SK-N-SH (cell line): ENCODE data around the gene NIPSNAP3A. TPM values are rescaled to one million over a fixed set of nuclear protein-coding genes. Genes with fewer than 3 reads are reported as not detected.

Experiments
- CTCF ChIA-PET: fragments of 300-600, 350-600 bp; formaldehyde crosslinking; extraction: SDS; loops from one replicate; lab custom pipeline; 2021; lab: Yijun Ruan, JAX
- POLR2A ChIA-PET: fragments of 350-600 bp; sonication (Branson Sonifier 250); formaldehyde crosslinking; extraction: SDS; loops from one replicate; lab custom pipeline; 2020; ENCODE audit warnings: antibody characterized with exemption, inconsistent platforms; lab: Yijun Ruan, JAX
- DNase-seq: peaks from one replicate; pipeline ENCODE4 v3.0.0; 2012
- H2AFZ ChIP-seq: fragments of 200-600 bp; sonication (generic); 2 replicates; pipeline ENCODE4 v1.8.1; 2016; ENCODE audit warnings: antibody characterized with exemption, mild to moderate bottlenecking, low read depth
- H3F3A ChIP-seq: fragments of 200-600 bp; sonication (generic); replicated peaks from 2 replicates; pipeline ENCODE3; 2016; ENCODE audit warnings: antibody characterized with exemption, mild to moderate bottlenecking; ENCODE audit not compliant: insufficient read depth
- H3K27ac ChIP-seq, 2 experiments: fragments of 200-500 bp in 1 of 2; fragments of 200-600 bp in 1 of 2; sonication (Bioruptor generic) in 1 of 2; sonication (generic), shearing (Covaris generic) in 1 of 2; 2 replicates each; pipeline versions ENCODE4 v1.5.1 to v1.6.1; 2014 to 2016; ENCODE audit warnings: low read depth in 2 of 2, inconsistent platforms in 1 of 2, low read length in 1 of 2, mild to moderate bottlenecking in 1 of 2, mixed read lengths in 1 of 2
- H3K27me3 ChIP-seq: fragments of 200-600 bp; sonication (generic), shearing (Covaris generic); 2 replicates; pipeline ENCODE4 v1.6.1; 2016; ENCODE audit warnings: mixed run types; ENCODE audit not compliant: insufficient read depth
- H3K36me3 ChIP-seq, 2 experiments: fragments of 200-500 bp in 1 of 2; fragments of 200-600 bp in 1 of 2; sonication (Bioruptor generic) in 1 of 2; sonication (generic) in 1 of 2; replicated peaks in 1 of 2; 2 replicates each; pipeline versions ENCODE3 to v1.5.1; 2014 to 2016; ENCODE audit warnings: low read length in 1 of 2, mild to moderate bottlenecking in 1 of 2; ENCODE audit not compliant: insufficient read depth in 2 of 2, control insufficient read depth in 1 of 2
- H3K4me1 ChIP-seq, 2 experiments: fragments of 200-500 bp in 1 of 2; fragments of 200-600 bp in 1 of 2; sonication (Bioruptor generic) in 1 of 2; sonication (generic), shearing (Covaris generic) in 1 of 2; 2 replicates each; pipeline versions ENCODE4 v1.5.1 to v1.6.1; 2014 to 2016; ENCODE audit warnings: low read depth in 1 of 2, low read length in 1 of 2, mixed run types in 1 of 2; ENCODE audit not compliant: insufficient read depth in 2 of 2, control insufficient read depth in 1 of 2
- H3K4me2 ChIP-seq: fragments of 200-600 bp; sonication (generic), shearing (Covaris generic); 2 replicates; pipeline ENCODE4 v1.6.1; 2017; ENCODE audit warnings: mixed run types
- H3K4me3 ChIP-seq, 2 experiments: fragments of 200-500 bp in 1 of 2; fragments of 200-600 bp in 1 of 2; sonication (Bioruptor generic) in 1 of 2; sonication (generic), shearing (Covaris generic) in 1 of 2; 2 replicates each; pipeline versions ENCODE4 v1.5.1 to v1.8.1; 2014 to 2016; ENCODE audit warnings: low read depth in 2 of 2, inconsistent platforms in 1 of 2, low read length in 1 of 2, mild to moderate bottlenecking in 1 of 2, mixed read lengths in 1 of 2, moderate library complexity in 1 of 2
- H3K79me2 ChIP-seq: fragments of 200-600 bp; sonication (generic); 2 replicates; pipeline ENCODE4 v1.8.1; 2017; ENCODE audit warnings: mild to moderate bottlenecking; ENCODE audit not compliant: insufficient read depth
- H3K9ac ChIP-seq: fragments of 200-600 bp; sonication (generic); 2 replicates; pipeline ENCODE4 v1.6.1; 2017; ENCODE audit warnings: mixed run types
- H3K9me2 ChIP-seq: fragments of 200-600 bp; sonication (generic); 2 replicates; pipeline ENCODE4 v1.6.1; 2017; ENCODE audit warnings: mixed run types
- H3K9me3 ChIP-seq: fragments of 200-600 bp; sonication (generic); 2 replicates; pipeline ENCODE4 v1.6.1; 2017; ENCODE audit warnings: mixed run types, mild to moderate bottlenecking, moderate library complexity
- H4K20me1 ChIP-seq: fragments of 200-600 bp; sonication (generic); 2 replicates; pipeline ENCODE4 v1.6.1; 2017; ENCODE audit warnings: mild to moderate bottlenecking, mixed run types; ENCODE audit not compliant: insufficient read depth
- CTCF ChIP-seq: fragments of 200-600 bp; sonication (generic); IDR thresholded peaks from 2 replicates; pipeline ENCODE4 v1.6.1; 2017; ENCODE audit warnings: antibody characterized with exemption, mild to moderate bottlenecking, moderate library complexity
- EP300 ChIP-seq, 2 experiments: IDR thresholded peaks; 2 replicates each; pipeline versions ENCODE4 v1.4.0 to v1.6.1; 2012; ENCODE audit warnings: borderline replicate concordance in 1 of 2, low read depth in 1 of 2, low read length in 1 of 2
- EZH2phosphoT487 ChIP-seq: fragments of 200-600 bp; sonication (generic); IDR thresholded peaks from 2 replicates; pipeline ENCODE4 v1.6.1; 2017; ENCODE audit warnings: low read depth, mixed run types, mild to moderate bottlenecking, antibody characterized with exemption, moderate library complexity, borderline replicate concordance
- FOSL2 ChIP-seq: IDR thresholded peaks from 2 replicates; pipeline ENCODE4 v1.4.0; 2012; ENCODE audit warnings: low read depth, mild to moderate bottlenecking, moderate library complexity, borderline replicate concordance
- FOXM1 ChIP-seq: IDR thresholded peaks from 2 replicates; pipeline ENCODE4 v1.4.0; 2012; ENCODE audit warnings: low read depth, mild to moderate bottlenecking
- GATA2 ChIP-seq: sonication (generic); formaldehyde crosslinking; IDR thresholded peaks from 2 replicates; pipeline ENCODE4 v1.5.0; 2020; ENCODE audit warnings: mild to moderate bottlenecking, missing genetic modification reagents
- MEF2A ChIP-seq: IDR thresholded peaks from 2 replicates; pipeline ENCODE4 v1.4.0; 2012; ENCODE audit warnings: low read depth, borderline replicate concordance
- MXI1 ChIP-seq: IDR thresholded peaks from 2 replicates; pipeline ENCODE4 v1.6.1; 2012; ENCODE audit warnings: mild to moderate bottlenecking, low read depth, low read length, improper control_type of control experiment
- NRF1 ChIP-seq: IDR thresholded peaks from 2 replicates; pipeline ENCODE4 v1.6.1; 2012; ENCODE audit warnings: low read depth, mild to moderate bottlenecking, low read length
- PBX3 ChIP-seq: IDR thresholded peaks from 2 replicates; pipeline ENCODE4; 2012
- POLR2AphosphoS5 ChIP-seq: IDR thresholded peaks from 2 replicates; pipeline ENCODE4 v1.6.1; 2012; ENCODE audit warnings: low read depth, low read length
- RAD21 ChIP-seq: IDR thresholded peaks from 2 replicates; pipeline ENCODE4 v1.6.1; 2012; ENCODE audit warnings: mild to moderate bottlenecking, low read length
- RCOR1 ChIP-seq: fragments of 150-350 bp; IDR thresholded peaks from 2 replicates; pipeline ENCODE4 v1.6.1; 2017; ENCODE audit warnings: antibody characterized with exemption, low read length
- REST ChIP-seq: IDR thresholded peaks from 2 replicates; pipeline ENCODE4 v1.6.1; 2012; ENCODE audit warnings: mild to moderate bottlenecking, low read depth, low read length, moderate library complexity
- RXRA ChIP-seq: IDR thresholded peaks from 2 replicates; pipeline ENCODE4 v1.4.0; 2012; ENCODE audit warnings: low read depth, mild to moderate bottlenecking, borderline replicate concordance
- TAF1 ChIP-seq: IDR thresholded peaks from 2 replicates; pipeline ENCODE4 v1.6.1; 2012; ENCODE audit warnings: low read depth, mild to moderate bottlenecking, low read length, moderate library complexity, borderline replicate concordance
- TEAD4 ChIP-seq: IDR thresholded peaks from 2 replicates; pipeline ENCODE4 v1.4.0; 2012; ENCODE audit warnings: mild to moderate bottlenecking, borderline replicate concordance; ENCODE audit not compliant: insufficient read depth
- USF2 ChIP-seq: fragments of 150-350 bp; IDR thresholded peaks from 2 replicates; pipeline ENCODE4 v1.6.1; 2017; ENCODE audit warnings: antibody characterized with exemption, low read length, low read depth, borderline replicate concordance
- ZBTB33 ChIP-seq: IDR thresholded peaks from 2 replicates; pipeline ENCODE4 v1.4.0; 2012; ENCODE audit warnings: low read depth, borderline replicate concordance
- WGBS: methylation state at CpG from one replicate; pipeline ENCODE4 v1.1.6; 2017; ENCODE audit warnings: low lambda C conversion rate; 5-methylcytosine and 5-hydroxymethylcytosine counted together
- polyA plus RNA-seq, 3 experiments: library from polyadenylated mRNA; depleted of rRNA; stranded (reverse); fragments of >200 nt; gene quantifications; 2 replicates each; pipeline ENCODE4 v1.2.3, GENCODE V29; 2012

NIPSNAP3A gene
- polyA plus RNA-seq, 1 of the 3 experiments (the other 2 are of a cell fraction): 29.2 TPM

- TF ChIP-seq MEF2A (no peak), EZH2phosphoT487 (no peak)
Observed at GRCh38 chr9:104769655-104770054, 22.2 kb downstream of the NIPSNAP3A start (continued).

GRCh38 chr9:104772714-104773510 is 25.4 kb downstream of the NIPSNAP3A start:
- Histone ChIP-seq H3K9ac (no peak overlapping the region), H3K4me3 (no peak overlapping the region), H3K79me2 (no peaks in the 10 kb centered on the region), H3K27ac (no peak overlapping the region), H3K4me1 (no peaks in the 10 kb centered on the region), H3K36me3 (no peaks in the 10 kb centered on the region), H3F3A (no peaks in the 10 kb centered on the region), H3K4me2 (no peak overlapping the region), H3K9me3 (no peaks in the 10 kb centered on the region), H2AFZ (no peak overlapping the region), H3K27me3 (no peaks in the 10 kb centered on the region), H4K20me1 (no peaks in the 10 kb centered on the region), H3K9me2 (no peaks in the 10 kb centered on the region)
- 83% methylated on average over 5 of the region's 5 CpGs for WGBS
- POLR2A ChIA-PET: no interaction called here
- CTCF ChIA-PET: interaction anchor here (1.7 kb wide), 1 partner anchor 8 kb away, joined by 4 read pairs; no protein-coding TSS in a partner anchor
- DNase-seq: no peak
- TF ChIP-seq GATA2 (no peak), MXI1 (no peak), TAF1 (no peak), POLR2AphosphoS5 (no peak), RXRA (no peak), ZBTB33 (no peak), FOXM1 (no peak), RCOR1 (no peak), TEAD4 (no peak), FOSL2 (no peak), MEF2A (no peak), USF2 (no peak), PBX3 (no peak), CTCF (no peak), EP300 (IDR thresholded peaks at IDR 0.05; ENCODE audit: borderline replicate concordance in 1 of 2, low read depth in 1 of 2, low read length in 1 of 2) (no peak), RAD21 (no peak), NRF1 (no peak), REST (no peak)
